K562 (cell line): ENCODE data around the gene FGF14.

Source experiments
- ARHGAP35 ChIP-seq: fragments of 450-650 bp; IDR thresholded peaks from 2 replicates; pipeline ENCODE4 v1.6.1; 2018; ENCODE audit not compliant: partially characterized antibody
- CSDE1 ChIP-seq, 2 experiments: fragments of 450-650 bp; IDR thresholded peaks; 2 replicates each; pipeline ENCODE4 v1.6.1; 2016; ENCODE audit warnings: mild to moderate bottlenecking in 1 of 2
- EZH2 ChIP-seq: IDR thresholded peaks from 2 replicates; pipeline ENCODE4 v1.6.1; 2012; ENCODE audit warnings: low read depth, mild to moderate bottlenecking, inconsistent platforms, low read length, borderline replicate concordance

DNA sequence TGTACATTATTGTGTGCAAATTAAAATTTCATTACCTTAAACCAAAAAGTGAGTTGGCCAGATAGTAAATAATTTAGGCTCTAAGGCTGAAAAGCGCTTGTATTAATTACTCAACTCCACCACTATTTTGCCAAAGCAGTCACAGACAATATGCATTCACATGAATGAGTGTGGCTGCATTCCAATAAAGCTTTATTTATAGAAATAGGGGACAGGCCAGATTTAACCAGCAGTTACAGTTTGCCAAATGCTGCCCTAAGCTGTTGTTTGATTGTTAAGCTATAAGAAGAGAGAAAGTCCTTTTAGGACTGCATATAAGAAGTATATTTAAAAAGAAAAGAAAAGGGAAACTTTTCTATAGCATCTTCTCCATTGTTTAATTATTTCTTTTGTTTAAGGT, 606.8 kb downstream of the FGF14 start:
- TF ChIP-seq CSDE1 (IDR thresholded peaks at IDR 0.05) (no peak), ARHGAP35 (no peak), EZH2 (no peak)
